NCI-H446 (cell line): ENCODE data around the gene ZBTB11.
"Not testable (repeated sequence)": the region's sequence is repeated elsewhere in the genome, so short reads cannot be mapped to it uniquely, and the experiment has no call there.

ENCODE experiments used
- DNase-seq, 2 experiments: peaks; one replicate each; lab custom pipeline; 2025; lab: John Stamatoyannopoulos, UW

The ZBTB11 gene

DNA sequence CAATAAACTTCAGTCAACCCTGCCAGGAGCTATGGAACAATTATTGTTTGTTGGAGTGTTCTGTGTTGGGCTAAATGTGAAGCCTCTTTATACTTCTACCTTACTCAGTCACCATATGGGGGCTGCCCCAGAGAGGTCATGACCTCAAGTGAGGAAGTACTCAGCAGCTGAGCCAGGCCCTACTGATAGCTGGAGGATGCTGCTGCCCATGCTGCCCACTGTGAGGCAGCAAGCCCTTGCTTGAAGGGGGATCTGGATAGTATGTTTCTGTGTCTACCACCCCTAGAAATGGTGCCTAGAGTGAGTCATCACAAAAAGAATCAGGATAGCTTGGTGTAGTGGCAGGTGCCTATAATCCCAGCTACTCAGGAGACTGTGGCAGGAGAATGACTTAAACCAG is 14.0 kb upstream of the ZBTB11 start:
- no peak for DNase-seq

DNA sequence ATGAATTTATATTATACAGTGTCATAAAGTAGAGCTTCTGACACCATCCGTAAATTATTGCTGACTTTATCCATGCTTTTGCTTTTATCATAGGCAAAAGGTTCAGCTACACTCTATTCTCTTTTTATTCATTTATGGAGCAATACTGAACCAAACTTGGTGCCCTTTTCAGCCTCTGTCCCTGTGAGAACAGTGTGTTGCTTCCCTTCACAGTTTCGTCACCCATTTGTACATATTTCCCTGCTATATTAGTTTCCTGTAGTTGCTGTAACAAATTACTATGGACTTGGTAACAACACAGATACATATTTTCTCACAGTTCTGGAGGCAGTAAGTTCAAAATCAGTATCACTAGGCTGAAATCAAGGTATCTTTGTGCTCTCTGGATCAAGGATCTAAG is 12.4 kb upstream of the ZBTB11 start:
- no peak for DNase-seq

DNA sequence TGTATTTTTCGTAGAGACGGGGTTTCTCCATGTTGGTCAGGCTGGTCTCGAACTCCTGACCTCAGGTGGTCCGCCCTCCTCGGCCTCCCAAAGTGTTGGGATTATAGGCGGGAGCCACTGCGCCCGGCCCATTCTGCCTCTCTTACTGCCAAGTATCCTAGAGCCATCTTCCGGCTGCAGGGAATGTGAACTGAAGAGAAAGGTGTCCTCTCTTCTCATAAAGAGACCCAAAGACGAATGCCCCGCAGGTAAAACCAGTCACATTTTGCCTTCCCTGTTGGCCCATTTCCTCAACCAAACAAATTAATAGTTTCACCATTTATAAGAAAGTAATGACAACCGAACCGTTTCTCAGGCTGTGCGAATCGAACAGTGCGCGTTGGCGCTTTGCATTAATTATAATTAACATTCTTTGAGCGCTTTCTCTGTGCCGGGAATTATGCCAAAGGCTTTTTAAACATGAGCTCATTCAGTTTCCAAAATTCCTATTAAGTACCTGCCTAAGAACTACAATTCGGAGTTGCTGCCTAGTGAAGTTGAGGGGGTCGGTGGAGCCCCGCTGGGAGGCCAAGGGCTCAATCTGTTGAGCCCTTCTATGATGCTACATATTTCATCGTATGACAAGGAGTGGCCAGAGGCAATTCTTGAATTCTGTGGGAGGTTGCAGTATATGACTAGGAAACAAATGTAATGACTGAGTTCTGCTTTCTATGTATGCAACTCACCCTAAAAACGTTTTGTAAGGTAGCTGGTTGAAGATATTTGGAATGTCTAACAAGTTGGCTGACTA is 10.4 kb upstream of the ZBTB11 start:
- DNase-seq = no peak

DNA sequence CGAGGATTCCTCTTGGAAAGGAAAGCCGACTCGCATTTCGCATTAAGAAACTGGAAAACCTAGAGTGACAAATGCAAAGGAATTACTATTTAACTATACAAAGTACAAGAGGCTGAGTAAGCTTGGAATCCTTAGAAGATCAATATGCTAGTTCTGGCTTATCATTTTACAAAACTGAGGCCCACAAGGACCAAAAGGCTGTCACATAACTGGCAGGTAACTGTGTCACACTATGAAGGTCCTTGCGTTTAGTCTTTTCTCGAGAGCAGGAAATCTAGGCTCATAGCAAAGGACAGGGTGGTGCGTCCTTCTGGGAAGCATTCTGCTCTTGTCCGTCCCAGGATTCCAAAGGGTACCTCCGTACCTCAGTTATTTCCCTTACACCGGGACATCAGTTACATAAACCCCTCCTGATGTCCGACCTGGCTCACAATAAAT is 9.0 kb upstream of the ZBTB11 start:
- no peak for DNase-seq

DNA sequence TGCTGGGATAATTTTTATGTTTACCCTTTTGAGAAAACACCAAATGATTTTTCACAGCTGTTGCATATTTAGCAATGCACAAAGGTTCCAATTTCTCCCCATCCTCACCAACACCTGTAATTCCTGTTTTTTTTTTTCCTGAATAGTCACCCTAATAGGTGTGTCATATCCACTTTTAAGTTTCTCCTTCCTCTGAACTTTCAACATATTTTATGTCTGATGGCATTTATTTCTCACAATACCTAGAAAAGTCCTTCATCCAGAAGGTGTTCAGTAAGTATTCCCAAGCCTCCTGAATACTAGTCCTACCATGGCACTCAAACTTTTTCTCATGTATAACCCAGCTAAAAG is 8.1 kb upstream of the ZBTB11 start:
- no peak for DNase-seq

DNA sequence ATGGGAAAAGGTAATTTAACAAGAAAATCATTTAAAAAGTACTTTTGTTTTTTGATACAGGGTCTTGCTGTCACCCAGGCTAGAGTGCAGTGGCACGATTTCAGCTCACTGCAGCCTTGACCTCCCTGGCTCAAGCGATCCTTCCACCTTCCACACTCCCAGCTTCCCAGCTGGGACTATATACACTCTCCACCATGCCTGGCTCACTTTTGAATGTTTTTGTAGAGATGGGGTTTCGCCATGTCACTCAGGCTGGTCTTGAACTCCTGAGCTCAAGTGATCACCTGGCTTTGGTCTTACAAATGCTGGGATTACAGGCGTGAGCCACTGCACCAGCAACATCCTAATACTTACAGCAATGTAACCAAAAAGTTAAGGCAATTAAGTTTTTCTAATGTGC is 3.5 kb upstream of the ZBTB11 start:
- DNase-seq = no peak

DNA sequence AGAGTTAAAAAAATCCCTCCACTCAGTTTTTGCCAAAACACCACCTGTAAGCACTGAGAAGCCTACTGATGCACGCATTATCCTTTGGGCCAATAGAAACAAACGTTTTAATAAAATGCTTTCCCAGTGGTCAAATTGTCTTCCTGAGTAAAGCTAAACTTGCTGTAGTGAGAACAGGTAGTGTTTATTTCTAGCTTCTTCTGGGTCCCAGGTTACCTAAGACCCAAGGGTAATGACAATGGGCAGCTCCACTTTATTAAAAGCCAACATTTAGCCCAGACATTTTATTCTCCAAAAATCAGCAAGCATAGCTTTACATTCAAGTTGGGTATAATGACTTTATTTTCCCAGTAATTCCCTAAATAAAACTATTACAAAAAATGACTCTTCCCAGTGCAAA is 1.9 kb upstream of the ZBTB11 start:
- not testable (repeated sequence) for DNase-seq

DNA sequence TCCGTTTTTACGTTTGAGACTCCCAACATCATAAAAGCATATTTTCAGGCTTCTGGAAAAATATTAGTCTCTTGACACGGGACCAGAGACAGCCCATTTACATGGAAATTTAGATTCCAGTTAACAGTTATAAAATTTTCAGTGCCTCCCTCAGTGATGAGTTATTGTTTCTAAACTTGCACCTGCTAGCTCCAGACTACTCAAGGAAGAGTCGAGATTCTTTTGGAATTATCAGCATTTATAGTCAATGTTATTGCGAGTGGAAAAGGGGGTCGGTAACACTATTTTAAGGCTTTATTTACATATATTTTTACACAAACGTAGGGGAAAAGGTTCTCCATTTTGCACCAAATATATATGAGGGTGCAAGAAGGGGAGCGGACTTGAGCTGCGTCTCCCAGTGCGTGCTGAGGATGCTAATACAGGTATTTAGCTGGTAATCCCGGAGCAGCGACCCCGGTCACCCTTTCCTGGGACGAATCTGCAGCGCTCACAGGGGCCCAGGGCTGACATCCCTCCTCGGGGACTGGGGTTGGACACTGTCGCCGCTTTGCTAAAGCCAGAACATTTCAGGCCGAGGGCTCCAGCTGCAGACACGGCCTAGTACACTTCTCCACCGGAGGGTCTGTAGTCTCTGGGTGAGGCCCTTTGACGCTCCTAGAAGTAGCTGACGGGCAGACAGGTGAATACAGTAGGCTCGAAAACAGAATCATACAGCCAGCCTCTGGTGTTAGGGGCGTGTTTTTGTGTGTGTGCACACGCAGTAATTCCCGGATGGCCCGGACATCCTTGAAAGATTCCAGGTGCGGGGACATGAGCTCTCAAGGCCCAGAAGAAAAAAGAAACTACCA is 729 bp upstream of the ZBTB11 start:
- DNase-seq = no peak

- no peak for DNase-seq
Observed at GRCh38 chr3:101676216-101676764, 642 bp downstream of the ZBTB11 start.

DNA sequence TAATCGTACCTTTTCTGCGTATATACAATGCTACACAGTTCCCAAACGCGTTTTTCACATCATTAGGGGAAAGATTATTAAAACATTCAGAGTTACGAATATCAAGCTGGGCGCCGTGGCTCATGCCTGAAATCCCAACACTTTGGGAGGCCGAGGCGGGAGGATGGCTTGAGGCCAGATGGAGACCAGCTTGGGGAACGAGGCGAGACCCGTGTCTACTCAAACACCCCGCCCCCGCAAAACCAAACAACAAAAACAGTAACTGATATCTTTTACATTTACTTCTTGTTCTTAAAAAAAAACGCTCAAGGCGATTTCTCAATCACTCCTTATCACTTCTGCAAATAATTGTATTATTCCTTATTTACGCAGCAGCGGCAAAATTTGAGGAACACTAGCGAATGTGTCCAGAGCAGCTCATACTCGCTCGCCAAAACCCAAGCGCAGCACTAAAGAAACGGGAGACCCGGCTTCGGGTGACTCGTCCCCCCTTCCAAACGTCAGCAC is 1.2 kb downstream of the ZBTB11 start:
- DNase-seq = no peak

GRCh38 chr3:101674518-101674917 is 2.4 kb downstream of the ZBTB11 start:
- DNase-seq = no peak

DNA sequence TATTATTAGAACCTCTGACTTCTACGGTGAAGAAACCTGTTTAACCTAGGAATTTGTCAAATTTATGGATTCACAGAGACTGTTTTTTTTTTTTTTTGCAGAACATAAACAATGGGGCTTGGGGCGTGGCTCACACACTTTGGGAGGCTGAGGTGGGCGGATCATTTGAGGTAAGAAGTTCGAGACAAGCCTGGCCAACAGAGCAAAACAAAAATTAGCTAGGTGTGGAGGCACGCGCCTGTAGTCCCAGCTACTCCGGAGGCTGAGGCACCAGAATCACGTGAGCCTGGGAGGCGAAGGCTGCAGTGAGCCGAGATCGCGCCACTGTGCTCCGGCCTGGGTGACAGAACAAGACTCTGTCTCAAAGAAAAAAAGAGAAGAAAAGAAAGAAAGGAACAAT is 3.0 kb downstream of the ZBTB11 start:
- no peak for DNase-seq

DNA sequence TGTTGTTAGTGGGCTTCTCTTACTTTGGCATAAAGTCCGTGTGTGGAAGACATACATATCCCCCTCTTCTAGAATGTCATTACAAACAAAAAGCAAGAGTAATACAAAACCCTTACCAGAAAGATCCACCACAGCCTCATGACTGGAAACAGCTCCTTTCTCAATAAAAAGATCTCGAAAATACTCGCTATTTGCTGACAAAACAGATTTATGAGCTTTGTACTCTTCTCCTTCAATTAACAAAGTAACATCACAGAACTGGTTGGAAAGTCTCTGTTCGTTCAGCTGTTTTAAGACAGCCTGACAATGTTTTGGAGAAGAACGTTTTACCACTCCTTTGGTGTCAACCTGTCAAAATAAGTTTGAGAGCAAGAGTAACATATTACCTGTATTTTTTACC is 5.9 kb downstream of the ZBTB11 start:
- no peak for DNase-seq

DNA sequence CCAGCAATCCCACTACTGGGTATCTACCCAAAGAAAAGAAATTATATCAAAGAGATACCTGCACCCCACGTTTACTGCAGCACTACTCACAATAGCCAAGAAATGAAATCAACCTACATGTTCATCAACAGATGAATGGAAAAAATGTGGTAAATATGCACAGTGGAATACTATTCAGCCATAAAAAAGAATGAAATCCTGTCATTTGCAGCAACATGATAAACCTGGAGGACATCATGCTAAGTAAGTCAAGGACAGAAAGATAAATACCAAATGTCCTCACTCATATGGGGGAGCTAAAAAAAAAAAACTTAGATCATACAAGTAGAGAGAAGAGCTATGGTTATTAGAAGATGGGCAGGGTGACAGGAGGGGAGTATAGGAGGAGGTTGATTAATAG is 9.1 kb downstream of the ZBTB11 start:
- no peak for DNase-seq

- no peak for DNase-seq
Observed at GRCh38 chr3:101667331-101667730, 9.6 kb downstream of the ZBTB11 start.

GRCh38 chr3:101665851-101666250 is 11.1 kb downstream of the ZBTB11 start:
- DNase-seq = no peak

- DNase-seq = no peak
Observed at GRCh38 chr3:101665357-101665756, 11.6 kb downstream of the ZBTB11 start.

- DNase-seq = no peak
Observed at GRCh38 chr3:101660714-101661113, 16.2 kb downstream of the ZBTB11 start.

GRCh38 chr3:101656651-101657050 is 20.3 kb downstream of the ZBTB11 start:
- no peak for DNase-seq

DNA sequence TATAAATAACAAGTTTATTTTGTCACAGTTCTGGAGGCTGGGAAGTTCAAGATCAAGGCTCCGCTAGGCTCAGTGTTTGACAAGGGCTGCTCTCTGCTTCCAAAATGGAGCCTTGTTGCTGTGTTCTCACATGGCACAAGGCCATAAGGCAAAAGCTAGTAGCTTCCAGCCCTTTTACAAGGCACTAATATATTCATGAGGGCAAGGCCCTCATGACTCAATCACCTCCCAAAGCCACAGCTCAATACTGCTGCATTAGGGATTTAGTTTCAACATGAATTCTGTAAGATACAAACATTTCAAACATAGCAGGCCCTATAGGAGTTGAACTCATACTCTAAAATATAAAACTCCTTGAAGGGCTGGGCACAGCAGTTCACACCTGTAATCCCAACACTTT is 30.2 kb downstream of the ZBTB11 start:
- no peak for DNase-seq

GRCh38 chr3:101643861-101644613 is 32.9 kb downstream of the ZBTB11 start:
- DNase-seq = no peak
